NCI-H82 treated with DMSO at 0.1 percent for 48 hours (cell line): ENCODE results near the gene SEMA3D.

Experiments used
- DNase-seq: peaks from one replicate; lab custom pipeline; 2025; ENCODE audit not compliant: unreplicated experiment; lab: John Stamatoyannopoulos, UW

The SEMA3D gene

GRCh38 chr7:85039196-85039923, 147.5 kb downstream of the SEMA3D start:
- no peak for DNase-seq

- no peak for DNase-seq
Measured at GRCh38 chr7:85038466-85038865, 148.4 kb downstream of the SEMA3D start.

- DNase-seq = no peak
Measured at GRCh38 chr7:85033263-85033662, 153.6 kb downstream of the SEMA3D start.

GRCh38 chr7:85031475-85031874, 155.4 kb downstream of the SEMA3D start:
- no peak for DNase-seq

GRCh38 chr7:85030893-85031292, 156.0 kb downstream of the SEMA3D start:
- DNase-seq = no peak

GRCh38 chr7:85025312-85025756, 161.5 kb downstream of the SEMA3D start:
- DNase-seq = no peak

- peak; percentile 43 for DNase-seq
Measured at GRCh38 chr7:85023916-85024315, 162.9 kb downstream of the SEMA3D start.

- DNase-seq = no peak
Measured at GRCh38 chr7:85023066-85023712, 163.7 kb downstream of the SEMA3D start.

GRCh38 chr7:85022064-85022697, 164.7 kb downstream of the SEMA3D start:
- no peak for DNase-seq

- DNase-seq = no peak
Measured at GRCh38 chr7:85021101-85021704, 165.7 kb downstream of the SEMA3D start.

- DNase-seq = no peak
Measured at GRCh38 chr7:85019778-85020177, 167.1 kb downstream of the SEMA3D start.

- no peak for DNase-seq
Measured at GRCh38 chr7:85019176-85019575, 167.7 kb downstream of the SEMA3D start.

GRCh38 chr7:85018498-85018897, 168.4 kb downstream of the SEMA3D start:
- DNase-seq = no peak

GRCh38 chr7:85016286-85016685, 170.6 kb downstream of the SEMA3D start:
- no peak for DNase-seq

- DNase-seq = no peak
Measured at GRCh38 chr7:85014936-85015660, 171.8 kb downstream of the SEMA3D start.

- DNase-seq = no peak
Measured at GRCh38 chr7:85011127-85011526, 175.7 kb downstream of the SEMA3D start.

- no peak for DNase-seq
Measured at GRCh38 chr7:85010306-85010705, 176.6 kb downstream of the SEMA3D start.

- DNase-seq = no peak
Measured at GRCh38 chr7:85006754-85007153, 180.1 kb downstream of the SEMA3D start.

GRCh38 chr7:85004402-85004801, 182.5 kb downstream of the SEMA3D start:
- DNase-seq = no peak

GRCh38 chr7:85001495-85002345, 185.1 kb downstream of the SEMA3D start:
- DNase-seq = peak; percentile 66
